ENCODE results near the gene IFI27.
"Not testable (repeated sequence)": the region's sequence is repeated elsewhere in the genome, so short reads cannot be mapped to it uniquely, and the experiment has no call there.

The IFI27 gene

GRCh38 chr14:94152676-94153075 lies 42.1 kb downstream of the IFI27 start:
- no peak for TF ChIP-seq NFRKB (IDR thresholded peaks at IDR 0.05)
- no peak for TF ChIP-seq ELF4 (IDR thresholded peaks at IDR 0.05)
- no peak for TF ChIP-seq TARDBP (IDR thresholded peaks at IDR 0.05)
- TF ChIP-seq ARNT (IDR thresholded peaks at IDR 0.05) = no peak
- no peak for TF ChIP-seq SUZ12 (IDR thresholded peaks at IDR 0.05)
- no peak for TF ChIP-seq L3MBTL2 (conservative IDR thresholded peaks at IDR 0.05)
- TF ChIP-seq ZNF384 (IDR thresholded peaks at IDR 0.05) = no peak
- TF ChIP-seq HDGF (IDR thresholded peaks at IDR 0.05; ENCODE audit: borderline replicate concordance) = no peak
- no peak for TF ChIP-seq LEF1 (IDR thresholded peaks at IDR 0.05; ENCODE audit: borderline replicate concordance)
- no peak for TF ChIP-seq SP1 (IDR thresholded peaks at IDR 0.05)
- TF ChIP-seq BHLHE40 (IDR thresholded peaks at IDR 0.05; ENCODE audit: borderline replicate concordance) = no peak
- TF ChIP-seq FOXK2 (IDR thresholded peaks at IDR 0.05) = no peak
- TF ChIP-seq CTBP1 (IDR thresholded peaks at IDR 0.05; ENCODE audit: borderline replicate concordance) = no peak
- DNase-seq (ENCODE audit: extremely low spot score) = no peak
- CTCF ChIA-PET = interaction anchor here (0.6 kb wide), 1 partner anchor 10 kb away, joined by 3 read pairs; no protein-coding TSS in a partner anchor
- POLR2A ChIA-PET = no interaction called here

GRCh38 chr14:94153750-94154342 lies 43.3 kb downstream of the IFI27 start:
- POLR2A ChIA-PET = no interaction called here
- no peak for DNase-seq (ENCODE audit: extremely low spot score)
- TF ChIP-seq HDGF (IDR thresholded peaks at IDR 0.05; ENCODE audit: borderline replicate concordance) (no peak), CTBP1 (IDR thresholded peaks at IDR 0.05; ENCODE audit: borderline replicate concordance) (no peak), NFRKB (IDR thresholded peaks at IDR 0.05) (no peak), ZNF384 (IDR thresholded peaks at IDR 0.05) (no peak), FOXA1 (IDR thresholded peaks at IDR 0.05) (no peak), PKNOX1 (IDR thresholded peaks at IDR 0.05) (no peak)
- CTCF ChIA-PET = interaction anchor here (0.8 kb wide), 1 partner anchor 9 kb away, joined by 3 read pairs; no protein-coding TSS in a partner anchor

- POLR2A ChIA-PET; CTCF ChIA-PET; DNase-seq (ENCODE audit: extremely low spot score): not testable (repeated sequence)
Measured at GRCh38 chr14:94156143-94156542, 45.6 kb downstream of the IFI27 start.

GRCh38 chr14:94157197-94157596 lies 46.7 kb downstream of the IFI27 start:
- ChIA-PET POLR2A (no interaction called here), CTCF (interaction anchor here (1.1 kb wide), 1 partner anchor 14 kb away, joined by 3 read pairs; no protein-coding TSS in a partner anchor)
- no peak for DNase-seq (ENCODE audit: extremely low spot score)
- TF ChIP-seq FOXA1 (IDR thresholded peaks at IDR 0.05) (no peak), SP1 (IDR thresholded peaks at IDR 0.05) (no peak), L3MBTL2 (conservative IDR thresholded peaks at IDR 0.05) (no peak), SUZ12 (IDR thresholded peaks at IDR 0.05) (no peak), ELF4 (IDR thresholded peaks at IDR 0.05) (no peak), CTBP1 (IDR thresholded peaks at IDR 0.05; ENCODE audit: borderline replicate concordance) (no peak), PKNOX1 (IDR thresholded peaks at IDR 0.05) (no peak), HDGF (IDR thresholded peaks at IDR 0.05; ENCODE audit: borderline replicate concordance) (no peak), ARNT (IDR thresholded peaks at IDR 0.05) (no peak)

GRCh38 chr14:94158239-94158883 lies 47.8 kb downstream of the IFI27 start:
- CTCF ChIA-PET = interaction anchor here (1.1 kb wide), 1 partner anchor 15 kb away, joined by 3 read pairs; no protein-coding TSS in a partner anchor
- TF ChIP-seq CTBP1 (IDR thresholded peaks at IDR 0.05; ENCODE audit: borderline replicate concordance) = no peak
- no peak for TF ChIP-seq FOXA1 (IDR thresholded peaks at IDR 0.05)
- no peak for TF ChIP-seq BHLHE40 (IDR thresholded peaks at IDR 0.05; ENCODE audit: borderline replicate concordance)
- TF ChIP-seq FOXM1 (IDR thresholded peaks at IDR 0.05; ENCODE audit: borderline replicate concordance) = no peak
- no peak for TF ChIP-seq TARDBP (IDR thresholded peaks at IDR 0.05)
- no peak for TF ChIP-seq NFRKB (IDR thresholded peaks at IDR 0.05)
- TF ChIP-seq L3MBTL2 (conservative IDR thresholded peaks at IDR 0.05) = no peak
- DNase-seq (ENCODE audit: extremely low spot score) = no peak
- POLR2A ChIA-PET = no interaction called here

- no peak for TF ChIP-seq NFRKB (IDR thresholded peaks at IDR 0.05)
- no peak for TF ChIP-seq FOXK2 (IDR thresholded peaks at IDR 0.05)
- no peak for TF ChIP-seq HDGF (IDR thresholded peaks at IDR 0.05; ENCODE audit: borderline replicate concordance)
- TF ChIP-seq L3MBTL2 (conservative IDR thresholded peaks at IDR 0.05) = no peak
- no peak for TF ChIP-seq ELF4 (IDR thresholded peaks at IDR 0.05)
- no peak for TF ChIP-seq ARNT (IDR thresholded peaks at IDR 0.05)
- no peak for TF ChIP-seq ZNF384 (IDR thresholded peaks at IDR 0.05)
- no peak for TF ChIP-seq FOXA1 (IDR thresholded peaks at IDR 0.05)
- TF ChIP-seq FOXM1 (IDR thresholded peaks at IDR 0.05; ENCODE audit: borderline replicate concordance) = no peak
- no peak for TF ChIP-seq TARDBP (IDR thresholded peaks at IDR 0.05)
- no peak for TF ChIP-seq PKNOX1 (IDR thresholded peaks at IDR 0.05)
- TF ChIP-seq SP1 (IDR thresholded peaks at IDR 0.05) = no peak
- TF ChIP-seq LEF1 (IDR thresholded peaks at IDR 0.05; ENCODE audit: borderline replicate concordance) = no peak
- no peak for TF ChIP-seq CTBP1 (IDR thresholded peaks at IDR 0.05; ENCODE audit: borderline replicate concordance)
- no peak for TF ChIP-seq BHLHE40 (IDR thresholded peaks at IDR 0.05; ENCODE audit: borderline replicate concordance)
- no peak for TF ChIP-seq SUZ12 (IDR thresholded peaks at IDR 0.05)
- DNase-seq (ENCODE audit: extremely low spot score) = no peak
- POLR2A ChIA-PET = no interaction called here
- CTCF ChIA-PET = interaction anchor here (2.0 kb wide), 1 partner anchor 24 kb away, joined by 8 read pairs; no protein-coding TSS in a partner anchor
Measured at GRCh38 chr14:94161058-94161457, 50.5 kb downstream of the IFI27 start.
